SK-N-SH treated with all-trans-retinoic acid at 6 μM for 48 hours (cell line): ENCODE data around the gene CFAP20DC.

ENCODE experiments used
- ARNTL ChIP-seq: fragments of 450-650 bp; formaldehyde crosslinking; IDR thresholded peaks from 2 replicates; pipeline ENCODE4 v1.5.0; 2020; ENCODE audit warnings: low read depth, mild to moderate bottlenecking, moderate library complexity, borderline replicate concordance
- RARB ChIP-seq: fragments of 250-450 bp; sonication (Bioruptor Pico); IDR thresholded peaks from 2 replicates; pipeline ENCODE4 v1.8.0; 2021; ENCODE audit warnings: mild to moderate bottlenecking, moderate library complexity
- ZC3H10 ChIP-seq: fragments of 250-450 bp; sonication (Bioruptor Pico); IDR thresholded peaks from 2 replicates; pipeline ENCODE4 v1.5.1; 2021; ENCODE audit warnings: mild to moderate bottlenecking, moderate library complexity

DNA sequence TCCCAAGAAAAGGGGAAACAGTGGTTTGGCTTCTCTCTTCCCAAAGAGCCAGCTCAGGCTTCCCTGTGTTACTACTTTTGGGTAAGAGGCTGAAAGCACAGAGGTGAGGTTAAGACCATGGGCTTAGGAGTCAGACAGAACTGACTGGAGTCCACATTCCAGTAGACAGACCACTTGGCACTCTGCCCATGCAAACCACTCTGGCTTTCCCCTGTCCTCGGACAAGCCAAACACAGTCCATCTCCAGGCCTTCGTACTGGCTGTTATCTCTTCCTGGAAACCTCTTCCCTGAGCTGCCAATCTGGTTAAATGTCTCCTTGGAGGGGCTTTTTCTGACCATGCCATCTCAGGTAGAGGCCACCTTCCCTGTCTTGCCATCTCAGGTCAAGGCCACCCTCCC, 330.1 kb downstream of the CFAP20DC start:
- no peak for TF ChIP-seq RARB (CRISPR knock-in tag)
- no peak for TF ChIP-seq ZC3H10
- TF ChIP-seq ARNTL (CRISPR knock-in tag): no peak
